ENCODE results near the gene GJA5.

DNA sequence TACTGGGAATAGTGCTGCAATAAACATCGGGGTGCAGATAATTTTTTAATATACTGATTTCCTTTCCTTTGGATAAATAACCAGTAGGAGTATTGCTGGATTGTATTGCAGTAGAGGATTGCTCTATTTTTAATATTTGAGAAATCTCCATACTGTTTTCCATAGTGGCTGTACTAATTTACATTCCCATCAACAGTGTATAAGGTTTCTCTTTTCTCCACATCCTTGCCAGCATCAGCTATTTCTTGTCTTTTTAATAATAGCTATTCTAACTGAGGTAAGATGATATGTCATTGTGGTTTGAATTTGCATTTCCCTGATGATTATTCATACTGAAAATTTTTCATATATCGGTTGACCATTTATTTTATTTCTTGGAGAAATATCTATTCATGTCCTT is 31.1 kb downstream of the GJA5 start:
- TF ChIP-seq EZH2 (IDR thresholded peaks at IDR 0.05; ENCODE audit: low read length, unreplicated experiment), result no peak
- TF ChIP-seq, protein P1, sequence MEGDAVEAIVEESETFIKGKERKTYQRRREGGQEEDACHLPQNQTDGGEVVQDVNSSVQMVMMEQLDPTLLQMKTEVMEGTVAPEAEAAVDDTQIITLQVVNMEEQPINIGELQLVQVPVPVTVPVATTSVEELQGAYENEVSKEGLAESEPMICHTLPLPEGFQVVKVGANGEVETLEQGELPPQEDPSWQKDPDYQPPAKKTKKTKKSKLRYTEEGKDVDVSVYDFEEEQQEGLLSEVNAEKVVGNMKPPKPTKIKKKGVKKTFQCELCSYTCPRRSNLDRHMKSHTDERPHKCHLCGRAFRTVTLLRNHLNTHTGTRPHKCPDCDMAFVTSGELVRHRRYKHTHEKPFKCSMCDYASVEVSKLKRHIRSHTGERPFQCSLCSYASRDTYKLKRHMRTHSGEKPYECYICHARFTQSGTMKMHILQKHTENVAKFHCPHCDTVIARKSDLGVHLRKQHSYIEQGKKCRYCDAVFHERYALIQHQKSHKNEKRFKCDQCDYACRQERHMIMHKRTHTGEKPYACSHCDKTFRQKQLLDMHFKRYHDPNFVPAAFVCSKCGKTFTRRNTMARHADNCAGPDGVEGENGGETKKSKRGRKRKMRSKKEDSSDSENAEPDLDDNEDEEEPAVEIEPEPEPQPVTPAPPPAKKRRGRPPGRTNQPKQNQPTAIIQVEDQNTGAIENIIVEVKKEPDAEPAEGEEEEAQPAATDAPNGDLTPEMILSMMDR (conservative IDR thresholded peaks at IDR 0.05; ENCODE audit: low read depth, low read length), result no peak
- no peak for TF ChIP-seq EZH2phosphoT487 (IDR thresholded peaks at IDR 0.05; ENCODE audit: borderline replicate concordance, low read length)
